Neural cell (in vitro differentiated cells): ENCODE data around the gene GCSAM.

Experiments
- CTCF ChIP-seq: fragments of 450-650 bp; IDR thresholded peaks from 2 replicates; pipeline ENCODE4 v1.5.1; 2014; ENCODE audit warnings: antibody characterized with exemption, mild to moderate bottlenecking, moderate library complexity; ENCODE audit not compliant: poor library complexity, severe bottlenecking
- EP300 ChIP-seq: fragments of 450-650 bp; conservative IDR thresholded peaks from 2 replicates; pipeline ENCODE4 v1.6.1; 2014; ENCODE audit warnings: antibody characterized with exemption, mild to moderate bottlenecking, moderate library complexity; ENCODE audit not compliant: poor library complexity, severe bottlenecking
- EZH2 ChIP-seq: fragments of 200-600, 300-800 bp; shearing (Covaris generic), sonication (generic); IDR thresholded peaks from 2 replicates; pipeline ENCODE4 v1.6.1; 2014; ENCODE audit warnings: antibody characterized with exemption, low read length, borderline replicate concordance, mild to moderate bottlenecking; ENCODE audit not compliant: insufficient read depth, poor library complexity, severe bottlenecking
- RAD21 ChIP-seq: fragments of 450-650 bp; conservative IDR thresholded peaks from 2 replicates; pipeline ENCODE4 v1.6.1; 2014; ENCODE audit warnings: antibody characterized with exemption, mild to moderate bottlenecking, moderate library complexity
- REST ChIP-seq: IDR thresholded peaks from 2 replicates; pipeline ENCODE4 v1.6.1; 2012; ENCODE audit warnings: borderline replicate concordance
- SMC3 ChIP-seq: fragments of 450-650 bp; conservative IDR thresholded peaks from 2 replicates; pipeline ENCODE4 v1.6.1; 2014; ENCODE audit warnings: antibody characterized with exemption, mild to moderate bottlenecking, moderate library complexity; ENCODE audit not compliant: poor library complexity

GRCh38 chr3:112132975-112133448, at the start of gene GCSAM:
- TF ChIP-seq EZH2 (no peak), CTCF (no peak), EP300 (no peak), REST (no peak), RAD21 (no peak), SMC3 (no peak)
